DND-41 (cell line): ENCODE measurements around the gene ZNF180.

ENCODE experiments used
- ATAC-seq: fragments of 200-7000 bp; cut with Tn5 transposase; 3 replicates; pipeline ENCODE4 v1.9.1; 2021; ENCODE audit warnings: low read depth; ENCODE audit not compliant: insufficient read depth
- DNase-seq: peaks from one replicate; pipeline ENCODE4 v3.0.0-alpha.2; 2020
- H2AFZ ChIP-seq: 2 replicates; pipeline ENCODE4 v1.6.0; 2012; ENCODE audit warnings: low read depth, low read length
- H3K27ac ChIP-seq: 2 replicates; pipeline ENCODE4 v1.5.1; 2012; ENCODE audit warnings: low read length, inconsistent platforms
- H3K27me3 ChIP-seq: fragments of 200-600 bp; sonication (generic); 2 replicates; pipeline ENCODE4 v1.6.0; 2012; ENCODE audit warnings: low read length, mild to moderate bottlenecking, inconsistent platforms; ENCODE audit not compliant: insufficient read depth, poor library complexity
- H3K36me3 ChIP-seq: 2 replicates; pipeline ENCODE4 v1.5.1; 2012; ENCODE audit warnings: low read length, inconsistent platforms; ENCODE audit not compliant: insufficient read depth
- H3K4me1 ChIP-seq: 2 replicates; pipeline ENCODE4 v1.5.1; 2012; ENCODE audit warnings: mild to moderate bottlenecking, low read length; ENCODE audit not compliant: insufficient read depth
- H3K4me2 ChIP-seq: 2 replicates; pipeline ENCODE4 v1.6.0; 2012; ENCODE audit warnings: mild to moderate bottlenecking, moderate library complexity, low read length, inconsistent platforms; ENCODE audit not compliant: insufficient read depth
- H3K4me3 ChIP-seq, 2 experiments: fragments of 200-600 bp in 1 of 2; shearing (Covaris generic) in 1 of 2; 2 replicates each; pipeline ENCODE4 v1.5.1; 2012 to 2016; ENCODE audit warnings: inconsistent platforms in 2 of 2, low read length in 2 of 2, mild to moderate bottlenecking in 2 of 2, low read depth in 1 of 2, moderate library complexity in 1 of 2
- H3K79me2 ChIP-seq: 2 replicates; pipeline ENCODE4 v1.6.0; 2012; ENCODE audit warnings: low read length, inconsistent platforms; ENCODE audit not compliant: insufficient read depth
- H3K9ac ChIP-seq: 2 replicates; pipeline ENCODE4 v1.6.0; 2012; ENCODE audit warnings: low read depth, mild to moderate bottlenecking, inconsistent platforms, low read length, moderate library complexity
- H3K9me3 ChIP-seq: 2 replicates; pipeline ENCODE4 v1.5.1; 2012; ENCODE audit warnings: low read length, moderate library complexity, mild to moderate bottlenecking, inconsistent platforms; ENCODE audit not compliant: insufficient read depth, severe bottlenecking
- H4K20me1 ChIP-seq: 2 replicates; pipeline ENCODE4 v1.6.0; 2012; ENCODE audit warnings: low read length; ENCODE audit not compliant: insufficient read depth
- EZH2 ChIP-seq: IDR thresholded peaks from 3 replicates; pipeline ENCODE4 v1.6.1; 2012; ENCODE audit warnings: borderline replicate concordance, low read depth, mild to moderate bottlenecking, moderate library complexity, low read length, inconsistent platforms; ENCODE audit not compliant: severe bottlenecking
- TF ChIP-seq, protein P1 (sequence below): IDR thresholded peaks from 2 replicates; pipeline ENCODE4 v1.5.1; 2012; ENCODE audit warnings: borderline replicate concordance, low read length, moderate library complexity, mild to moderate bottlenecking; ENCODE audit not compliant: poor library complexity, severe bottlenecking; ENCODE audit errors: extremely low read depth

Gene ZNF180

GRCh38 chr19:44512326-44513298, 12.3 kb upstream of the ZNF180 start:
- no peaks in the 10 kb centered on the region for H4K20me1 ChIP-seq
- H3K79me2 ChIP-seq, result no peaks in the 10 kb centered on the region
- H3K27me3 ChIP-seq, result no peaks in the 10 kb centered on the region
- H3K9ac ChIP-seq, result no peak overlapping the region
- H3K27ac ChIP-seq, result no peak overlapping the region
- ATAC-seq, result peak; percentile 48; the same call in 1 of the 3 replicates
- no peaks in the 10 kb centered on the region for H3K36me3 ChIP-seq
- peak; percentile 47 for DNase-seq
- H3K9me3 ChIP-seq, result peaks cover 6% of the 10 kb centered on the region
- no peak overlapping the region for H2AFZ ChIP-seq
- TF ChIP-seq, protein P1, sequence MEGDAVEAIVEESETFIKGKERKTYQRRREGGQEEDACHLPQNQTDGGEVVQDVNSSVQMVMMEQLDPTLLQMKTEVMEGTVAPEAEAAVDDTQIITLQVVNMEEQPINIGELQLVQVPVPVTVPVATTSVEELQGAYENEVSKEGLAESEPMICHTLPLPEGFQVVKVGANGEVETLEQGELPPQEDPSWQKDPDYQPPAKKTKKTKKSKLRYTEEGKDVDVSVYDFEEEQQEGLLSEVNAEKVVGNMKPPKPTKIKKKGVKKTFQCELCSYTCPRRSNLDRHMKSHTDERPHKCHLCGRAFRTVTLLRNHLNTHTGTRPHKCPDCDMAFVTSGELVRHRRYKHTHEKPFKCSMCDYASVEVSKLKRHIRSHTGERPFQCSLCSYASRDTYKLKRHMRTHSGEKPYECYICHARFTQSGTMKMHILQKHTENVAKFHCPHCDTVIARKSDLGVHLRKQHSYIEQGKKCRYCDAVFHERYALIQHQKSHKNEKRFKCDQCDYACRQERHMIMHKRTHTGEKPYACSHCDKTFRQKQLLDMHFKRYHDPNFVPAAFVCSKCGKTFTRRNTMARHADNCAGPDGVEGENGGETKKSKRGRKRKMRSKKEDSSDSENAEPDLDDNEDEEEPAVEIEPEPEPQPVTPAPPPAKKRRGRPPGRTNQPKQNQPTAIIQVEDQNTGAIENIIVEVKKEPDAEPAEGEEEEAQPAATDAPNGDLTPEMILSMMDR, result peak; percentile 68
- no peak for TF ChIP-seq EZH2
- H3K4me1 ChIP-seq, result no peaks in the 10 kb centered on the region
- no peak overlapping the region for H3K4me3 ChIP-seq
- no peak overlapping the region for H3K4me2 ChIP-seq

DNA sequence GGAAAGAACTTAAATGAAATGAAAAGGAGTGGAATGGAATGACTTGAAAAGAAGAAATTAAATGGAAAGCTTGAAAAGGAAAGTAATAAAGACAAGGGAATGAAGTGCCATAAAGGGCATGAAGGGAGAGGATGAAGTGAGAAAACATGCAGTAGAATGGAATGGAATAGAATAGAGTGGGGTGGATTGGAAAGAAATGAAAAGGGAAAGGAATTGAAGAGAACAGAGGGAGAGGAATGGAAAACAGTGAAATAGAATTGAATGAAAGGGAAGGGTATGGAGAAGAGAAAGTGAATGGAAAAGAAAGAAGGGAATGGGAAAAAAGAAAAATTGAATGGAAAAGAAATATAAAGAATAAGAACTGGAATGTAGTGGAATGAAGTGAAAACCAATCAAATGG, 9.2 kb upstream of the ZNF180 start:
- no peak overlapping the region for H3K4me3 ChIP-seq
- no peak for ATAC-seq

GRCh38 chr19:44499559-44499958, 763 bp downstream of the ZNF180 start:
- peaks cover 55% of the 10 kb centered on the region for H3K79me2 ChIP-seq

More for the DNA sequence above, 9.2 kb upstream of the ZNF180 start:
- no peak for DNase-seq
- Histone ChIP-seq H3K79me2 (no peaks in the 10 kb centered on the region), H3K27me3 (no peaks in the 10 kb centered on the region), H3K9me3 (peaks cover 3% of the 10 kb centered on the region), H3K9ac (no peak overlapping the region), H3K4me2 (no peak overlapping the region), H4K20me1 (no peaks in the 10 kb centered on the region), H2AFZ (no peak overlapping the region), H3K4me1 (no peaks in the 10 kb centered on the region), H3K36me3 (no peaks in the 10 kb centered on the region), H3K27ac (no peak overlapping the region)
- TF ChIP-seq EZH2, result no peak
- TF ChIP-seq, protein P1, result no peak

More at GRCh38 chr19:44499559-44499958, 763 bp downstream of the ZNF180 start:
- TF ChIP-seq, protein P1, result no peak
- TF ChIP-seq EZH2, result no peak
- Histone ChIP-seq H3K4me2 (peak overlapping the region; percentile 83), H3K9ac (peak overlapping the region; percentile 95), H3K9me3 (peaks cover 64% of the 10 kb centered on the region), H3K27ac (peak overlapping the region; percentile 98), H2AFZ (peak overlapping the region; percentile 100), H4K20me1 (no peaks in the 10 kb centered on the region), H3K36me3 (peaks cover 58% of the 10 kb centered on the region), H3K4me1 (peaks cover 33% of the 10 kb centered on the region), H3K4me3 (peak overlapping the region; percentile 87 to 98), H3K27me3 (no peaks in the 10 kb centered on the region)
- DNase-seq (no peak), ATAC-seq (no peak)
